Activated CD8-positive, alpha-beta memory T cell treated with anti-CD3 and anti-CD28 coated beads for 24 hours (primary cell): ENCODE measurements around the gene MAP3K10.

Experiments
- DNase-seq: peaks from one replicate; pipeline ENCODE4 v3.0.0-alpha.2; 2020

The MAP3K10 gene

GRCh38 chr19:40175820-40176219, 15.4 kb upstream of the MAP3K10 start:
- DNase-seq = no peak

GRCh38 chr19:40177286-40178070, 13.7 kb upstream of the MAP3K10 start:
- no peak for DNase-seq

GRCh38 chr19:40178756-40179155, 12.5 kb upstream of the MAP3K10 start:
- DNase-seq = no peak

- no peak for DNase-seq
These were observed 7.0 kb upstream of the MAP3K10 start for GRCh38 chr19:40184273-40184672.

DNA sequence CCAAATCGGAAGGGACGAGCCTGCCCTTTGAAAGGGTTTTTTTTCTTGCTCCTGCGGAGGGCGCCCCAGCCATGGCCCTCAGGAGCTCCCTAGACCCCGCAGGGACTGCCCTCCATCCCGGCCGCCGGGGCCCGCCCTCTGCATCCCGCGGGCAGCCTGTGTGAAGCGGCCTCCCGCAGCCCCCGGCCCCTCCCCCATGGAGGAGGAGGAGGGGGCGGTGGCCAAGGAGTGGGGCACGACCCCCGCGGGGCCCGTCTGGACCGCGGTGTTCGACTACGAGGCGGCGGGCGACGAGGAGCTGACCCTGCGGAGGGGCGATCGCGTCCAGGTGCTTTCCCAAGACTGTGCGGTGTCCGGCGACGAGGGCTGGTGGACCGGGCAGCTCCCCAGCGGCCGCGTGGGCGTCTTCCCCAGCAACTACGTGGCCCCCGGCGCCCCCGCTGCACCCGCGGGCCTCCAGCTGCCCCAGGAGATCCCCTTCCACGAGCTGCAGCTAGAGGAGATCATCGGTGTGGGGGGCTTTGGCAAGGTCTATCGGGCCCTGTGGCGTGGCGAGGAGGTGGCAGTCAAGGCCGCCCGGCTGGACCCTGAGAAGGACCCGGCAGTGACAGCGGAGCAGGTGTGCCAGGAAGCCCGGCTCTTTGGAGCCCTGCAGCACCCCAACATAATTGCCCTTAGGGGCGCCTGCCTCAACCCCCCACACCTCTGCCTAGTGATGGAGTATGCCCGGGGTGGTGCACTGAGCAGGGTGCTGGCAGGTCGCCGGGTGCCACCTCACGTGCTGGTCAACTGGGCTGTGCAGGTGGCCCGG, 815 bp downstream of the MAP3K10 start:
- DNase-seq = peak; percentile 70

DNA sequence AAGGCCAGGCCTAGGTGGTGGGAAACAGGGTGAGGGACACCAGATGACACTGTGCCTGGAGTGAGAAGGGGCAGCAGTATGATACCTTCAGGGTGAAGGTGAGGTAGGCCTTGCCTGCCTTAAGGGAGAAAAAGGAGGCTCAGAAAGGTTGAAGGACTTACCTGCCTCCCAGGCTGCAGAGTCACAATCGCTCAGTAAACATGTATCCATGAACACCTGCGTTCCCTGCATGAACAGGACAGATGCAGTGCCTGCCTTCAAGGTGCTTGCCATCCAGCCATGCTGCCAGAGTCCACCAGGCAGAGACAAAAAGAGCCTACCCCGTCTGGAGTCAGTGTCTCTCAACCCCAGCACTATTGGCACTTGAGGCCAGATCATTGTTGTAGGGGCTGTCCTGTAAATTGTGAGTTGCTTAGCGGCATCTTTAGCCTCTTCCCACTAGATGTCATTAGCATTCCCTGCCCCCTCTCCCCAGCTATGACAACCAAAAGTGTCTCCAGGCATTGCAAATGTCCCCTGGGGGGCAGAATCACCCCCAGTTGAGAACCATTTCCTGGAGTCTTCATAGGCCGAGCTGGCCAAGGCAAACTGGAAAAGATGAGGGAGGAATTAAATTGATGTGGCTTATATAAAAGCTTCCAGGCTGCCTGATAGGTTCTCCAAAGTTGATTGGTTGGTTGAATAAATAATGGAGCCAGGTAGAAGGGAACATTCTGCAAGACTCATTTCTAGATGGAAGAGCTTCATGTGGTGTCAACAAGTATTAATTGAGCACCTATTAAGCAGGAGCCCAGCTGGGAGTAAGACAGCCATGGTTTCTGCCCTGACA, 1.7 kb downstream of the MAP3K10 start:
- DNase-seq = no peak

DNA sequence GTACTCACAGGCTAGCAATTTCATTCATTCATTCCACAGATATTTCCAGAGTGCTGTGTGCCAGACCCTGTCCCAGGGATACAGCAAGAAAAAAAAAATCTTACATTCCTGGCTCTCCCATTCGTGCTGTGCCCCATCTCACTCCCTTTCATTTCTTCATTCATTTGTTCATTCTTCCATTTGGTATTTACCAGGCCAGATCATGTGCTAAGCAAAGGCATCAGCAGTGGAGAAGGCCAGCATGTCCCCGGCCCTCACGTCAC, 2.3 kb downstream of the MAP3K10 start:
- no peak for DNase-seq

GRCh38 chr19:40198272-40198990, 7.2 kb downstream of the MAP3K10 start:
- DNase-seq = no peak

GRCh38 chr19:40200341-40201099, 9.3 kb downstream of the MAP3K10 start:
- no peak for DNase-seq

- DNase-seq = no peak
These were observed 13.2 kb downstream of the MAP3K10 start for GRCh38 chr19:40204381-40204780.

DNA sequence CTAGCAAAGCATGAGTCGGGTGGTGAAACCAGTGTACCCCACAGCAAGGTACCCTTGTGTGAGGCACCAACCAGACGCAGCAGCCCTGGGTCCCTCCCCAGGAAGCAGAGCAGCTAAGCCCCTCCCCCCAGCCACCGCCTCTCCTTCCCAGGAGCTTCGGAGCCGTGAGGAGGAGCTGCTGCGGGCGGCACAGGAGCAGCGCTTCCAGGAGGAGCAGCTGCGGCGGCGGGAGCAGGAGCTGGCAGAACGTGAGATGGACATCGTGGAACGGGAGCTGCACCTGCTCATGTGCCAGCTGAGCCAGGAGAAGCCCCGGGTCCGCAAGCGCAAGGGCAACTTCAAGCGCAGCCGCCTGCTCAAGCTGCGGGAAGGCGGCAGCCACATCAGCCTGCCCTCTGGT, 14.5 kb downstream of the MAP3K10 start:
- no peak for DNase-seq

GRCh38 chr19:40208602-40209001, 17.4 kb downstream of the MAP3K10 start:
- no peak for DNase-seq

DNA sequence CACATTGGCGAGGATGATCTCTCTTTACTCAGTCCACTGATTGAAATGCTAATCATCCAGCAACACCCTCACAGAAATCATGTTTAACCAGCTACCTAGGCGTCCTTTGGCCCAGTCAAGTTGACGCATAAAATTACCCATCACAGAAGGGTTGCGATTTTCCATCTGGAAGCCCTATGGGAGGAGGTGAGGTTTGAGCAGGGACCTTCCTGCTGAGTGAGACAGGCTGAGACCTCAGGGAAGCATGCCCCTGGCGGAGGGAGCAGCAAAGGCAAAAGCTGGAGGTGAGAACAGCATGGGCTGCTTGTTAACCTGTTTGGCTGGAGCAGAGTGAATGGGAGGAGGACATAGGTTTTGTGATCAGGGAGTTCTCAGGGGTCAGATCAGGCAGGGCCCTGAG, 19.7 kb downstream of the MAP3K10 start:
- DNase-seq = no peak

DNA sequence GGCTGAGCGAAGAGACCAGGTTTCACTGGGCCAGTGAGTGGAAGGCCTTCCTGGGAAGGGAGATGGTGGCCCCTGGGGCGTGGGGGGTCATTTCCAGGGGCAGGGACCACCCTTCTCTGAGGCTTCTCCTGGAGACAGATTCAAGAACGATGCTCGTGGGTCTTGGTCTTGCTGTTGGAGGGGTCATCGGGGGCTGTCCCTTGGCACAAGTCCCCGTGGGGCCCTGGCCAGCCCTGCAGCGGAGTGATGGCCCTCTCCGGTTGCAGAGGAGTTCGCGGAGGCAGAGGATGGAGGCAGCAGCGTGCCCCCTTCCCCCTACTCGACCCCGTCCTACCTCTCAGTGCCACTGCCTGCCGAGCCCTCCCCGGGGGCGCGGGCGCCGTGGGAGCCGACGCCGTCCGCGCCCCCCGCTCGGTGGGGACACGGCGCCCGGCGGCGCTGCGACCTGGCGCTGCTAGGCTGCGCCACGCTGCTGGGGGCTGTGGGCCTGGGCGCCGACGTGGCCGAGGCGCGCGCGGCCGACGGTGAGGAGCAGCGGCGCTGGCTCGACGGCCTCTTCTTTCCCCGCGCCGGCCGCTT, 22.1 kb downstream of the MAP3K10 start:
- DNase-seq = no peak

DNA sequence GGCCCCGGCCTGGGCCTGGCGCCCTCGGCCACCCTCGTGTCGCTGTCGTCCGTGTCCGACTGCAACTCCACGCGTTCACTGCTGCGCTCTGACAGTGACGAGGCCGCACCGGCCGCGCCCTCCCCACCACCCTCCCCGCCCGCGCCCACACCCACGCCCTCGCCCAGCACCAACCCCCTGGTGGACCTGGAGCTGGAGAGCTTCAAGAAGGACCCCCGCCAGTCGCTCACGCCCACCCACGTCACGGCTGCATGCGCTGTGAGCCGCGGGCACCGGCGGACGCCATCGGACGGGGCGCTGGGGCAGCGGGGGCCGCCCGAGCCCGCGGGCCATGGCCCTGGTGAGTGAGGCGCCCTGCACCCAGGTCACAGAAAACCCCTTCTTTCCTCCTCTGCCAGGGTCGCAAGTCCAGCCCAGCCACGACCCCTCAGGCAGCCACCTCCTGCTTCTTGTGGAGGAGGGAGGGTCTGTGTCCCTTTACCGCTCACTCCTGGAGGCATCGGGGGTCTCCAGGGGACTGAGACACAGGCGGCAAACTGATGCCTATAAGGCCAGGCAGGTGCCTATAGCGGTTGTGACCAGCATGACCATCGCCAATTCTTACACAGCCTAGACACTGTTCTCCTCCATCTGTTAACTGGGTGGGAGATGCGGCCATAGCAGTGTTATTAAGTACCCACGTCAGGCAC, 22.8 kb downstream of the MAP3K10 start:
- no peak for DNase-seq

DNA sequence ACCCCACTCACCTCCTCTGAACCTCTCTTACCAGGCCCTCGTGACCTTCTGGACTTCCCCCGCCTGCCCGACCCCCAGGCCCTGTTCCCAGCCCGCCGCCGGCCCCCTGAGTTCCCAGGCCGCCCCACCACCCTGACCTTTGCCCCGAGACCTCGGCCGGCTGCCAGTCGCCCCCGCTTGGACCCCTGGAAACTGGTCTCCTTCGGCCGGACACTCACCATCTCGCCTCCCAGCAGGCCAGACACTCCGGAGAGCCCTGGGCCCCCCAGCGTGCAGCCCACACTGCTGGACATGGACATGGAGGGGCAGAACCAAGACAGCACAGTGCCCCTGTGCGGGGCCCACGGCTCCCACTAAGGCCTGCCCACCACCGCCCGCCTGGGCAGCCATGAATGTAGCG, 23.7 kb downstream of the MAP3K10 start:
- no peak for DNase-seq

- no peak for DNase-seq
These were observed 25.0 kb downstream of the MAP3K10 start for GRCh38 chr19:40216013-40216776.

- DNase-seq = no peak
These were observed 25.5 kb downstream of the MAP3K10 start for GRCh38 chr19:40216777-40217026.

GRCh38 chr19:40217027-40217810, 26.0 kb downstream of the MAP3K10 start:
- DNase-seq = no peak
